ENCODE results near the gene TBC1D9.

- TF ChIP-seq EZH2 (IDR thresholded peaks at IDR 0.05) (no peak), POLR2AphosphoS5 (IDR thresholded peaks at IDR 0.05; ENCODE audit: borderline replicate concordance, low read depth, low read length) (no peak), FOXP2 (optimal IDR thresholded peaks at IDR 0.05; ENCODE audit: control extremely low read depth, extremely low read length, insufficient read depth) (no peak)
Observed at GRCh38 chr4:140633951-140634350, 122.2 kb downstream of the TBC1D9 start.
